ENCODE data around the gene PKN2. TPM values are rescaled to one million over a fixed set of nuclear protein-coding genes. Genes with fewer than 3 reads are reported as not detected.

PKN2 gene
- total and polyA plus RNA-seq, 7 donors = 6.2 to 21.2 (median 16.7) TPM

- no peak for TF ChIP-seq CTCF (IDR thresholded peaks at IDR 0.05)
- intact Hi-C loops (cut with DNase I) = loop anchor here in 1 of 2 donors (10.0 kb wide), 1 partner anchor 179 kb away; no protein-coding TSS in a partner anchor
- peaks cover 24% of the 10 kb centered on the region for H3K4me1 ChIP-seq
- no peak for ATAC-seq
- WGBS, 3 donors = 79 to 83% (median 80%) methylated on average over 3 of the region's 3 CpGs
- no peak for DNase-seq
- no peaks in the 10 kb centered on the region for H3K9me3 ChIP-seq
- no peak overlapping the region for H3K4me3 ChIP-seq
- H3K27ac ChIP-seq = no peak overlapping the region
- no peaks in the 10 kb centered on the region for H3K27me3 ChIP-seq (ENCODE audit: insufficient read depth in 3 of 3, low read length in 2 of 3)
- peaks cover 0 to 4% of the 10 kb centered on the region in 2 donors for H3K36me3 ChIP-seq (ENCODE audit: insufficient read depth in 1 of 2, low read depth in 1 of 2)
Measured at GRCh38 chr1:88695781-88696180, 11.7 kb downstream of the PKN2 start.

GRCh38 chr1:88697503-88697902, 13.4 kb downstream of the PKN2 start:
- no peak for TF ChIP-seq CTCF (IDR thresholded peaks at IDR 0.05)
- Histone ChIP-seq H3K36me3 (ENCODE audit: insufficient read depth in 1 of 2, low read depth in 1 of 2) (no peaks in the 10 kb centered on the region), H3K9me3 (no peaks in the 10 kb centered on the region), H3K27ac (no peak overlapping the region), H3K4me3 (no peak overlapping the region), H3K27me3 (ENCODE audit: insufficient read depth in 3 of 3, low read length in 2 of 3) (no peaks in the 10 kb centered on the region), H3K4me1 (peaks cover 15% of the 10 kb centered on the region)
- ATAC-seq (no peak), DNase-seq (no peak)
- intact Hi-C loops (cut with DNase I) = loop anchor here in 1 of 2 donors (10.0 kb wide), 1 partner anchor 177 kb away; no protein-coding TSS in a partner anchor

GRCh38 chr1:88698140-88698539, 14.1 kb downstream of the PKN2 start:
- no peaks in the 10 kb centered on the region for H3K36me3 ChIP-seq (ENCODE audit: insufficient read depth in 1 of 2, low read depth in 1 of 2)
- 51 to 65% (median 62%) methylated on average over 2 of the region's 2 CpGs for WGBS, 3 donors
- no peaks in the 10 kb centered on the region for H3K9me3 ChIP-seq
- no peak overlapping the region for H3K27ac ChIP-seq
- no peak for DNase-seq
- peaks cover 20% of the 10 kb centered on the region for H3K4me1 ChIP-seq
- TF ChIP-seq CTCF (IDR thresholded peaks at IDR 0.05) = no peak
- intact Hi-C loops (cut with DNase I) = loop anchor here in 1 of 2 donors (10.0 kb wide), 1 partner anchor 177 kb away; no protein-coding TSS in a partner anchor
- H3K27me3 ChIP-seq (ENCODE audit: insufficient read depth in 3 of 3, low read length in 2 of 3) = no peaks in the 10 kb centered on the region
- ATAC-seq = no peak
- H3K4me3 ChIP-seq = no peak overlapping the region

GRCh38 chr1:88698764-88699163, 14.7 kb downstream of the PKN2 start:
- Histone ChIP-seq H3K27me3 (ENCODE audit: insufficient read depth in 3 of 3, low read length in 2 of 3) (no peaks in the 10 kb centered on the region), H3K4me1 (peaks cover 20% of the 10 kb centered on the region), H3K4me3 (no peak overlapping the region), H3K27ac (no peak overlapping the region), H3K9me3 (no peaks in the 10 kb centered on the region), H3K36me3 (ENCODE audit: insufficient read depth in 1 of 2, low read depth in 1 of 2) (no peaks in the 10 kb centered on the region)
- DNase-seq (no peak), ATAC-seq (no peak)
- intact Hi-C loops (cut with DNase I) = loop anchor here in 1 of 2 donors (10.0 kb wide), 1 partner anchor 176 kb away; no protein-coding TSS in a partner anchor
- WGBS, 3 donors = 64 to 83% (median 70%) methylated on average over 2 of the region's 2 CpGs
- no peak for TF ChIP-seq CTCF (IDR thresholded peaks at IDR 0.05)

- Histone ChIP-seq H3K9me3 (no peaks in the 10 kb centered on the region), H3K27me3 (ENCODE audit: insufficient read depth in 3 of 3, low read length in 2 of 3) (no peaks in the 10 kb centered on the region), H3K27ac (no peak overlapping the region), H3K4me1 (peaks cover 20% of the 10 kb centered on the region), H3K4me3 (no peak overlapping the region), H3K36me3 (ENCODE audit: insufficient read depth in 1 of 2, low read depth in 1 of 2) (no peaks in the 10 kb centered on the region)
- DNase-seq (no peak), ATAC-seq (no peak)
- intact Hi-C loops (cut with DNase I) = no loop called here
- no peak for TF ChIP-seq CTCF (IDR thresholded peaks at IDR 0.05)
- 91 to 96% (median 95%) methylated on average over 5 of the region's 5 CpGs for WGBS, 3 donors
Measured at GRCh38 chr1:88700425-88701013, 16.4 kb downstream of the PKN2 start.

Measured in psoas muscle (tissue), 8 donors.